B cell (primary cell): ENCODE measurements around the gene ZMYM5. TPM values are rescaled to one million over a fixed set of nuclear protein-coding genes. Genes with fewer than 3 reads are reported as not detected.
"Not testable (repeated sequence)": the region's sequence is repeated elsewhere in the genome, so short reads cannot be mapped to it uniquely, and the experiment has no call there.

Experiments used
- ATAC-seq: fragments of 200-7000 bp; cut with Tn5 transposase; one replicate; pipeline ENCODE4 v1.10.0; 2021; ENCODE audit warnings: low read depth, mild to moderate bottlenecking, moderate number of reproducible peaks, moderate library complexity
- CTCF ChIA-PET: fragments of 350-600 bp; sonication (Branson Sonifier 250); formaldehyde crosslinking; loops from one replicate; lab custom pipeline; 2021; ENCODE audit warnings: antibody characterized with exemption, inconsistent platforms; lab: Charles Lee
- POLR2A ChIA-PET: fragments of 350-600 bp; sonication (Branson Sonifier 250); formaldehyde crosslinking; loops from one replicate; lab custom pipeline; 2021; ENCODE audit warnings: antibody characterized with exemption; lab: Charles Lee
- DNase-seq: peaks from one replicate; pipeline ENCODE4 v3.0.0; 2013
- H2AFZ ChIP-seq: 2 replicates; pipeline ENCODE4 v1.6.1; 2012; ENCODE audit warnings: mild to moderate bottlenecking, low read depth, low read length; ENCODE audit not compliant: insufficient read depth, poor library complexity, severe bottlenecking
- H3K27ac ChIP-seq, 2 donors: 1 replicate in 1 of 2; 2 replicates in 1 of 2; pipeline ENCODE4 v1.5.1; 2012 to 2013; ENCODE audit warnings: low read length in 2 of 2, mild to moderate bottlenecking in 2 of 2, moderate library complexity in 1 of 2
- H3K27me3 ChIP-seq, 4 experiments: fragments of 200-600 bp in 1 of 4; sonication (generic) in 1 of 4; replicated peaks in 1 of 4; 1 replicate in 2 of 4; 2 replicates in 2 of 4; pipeline versions ENCODE4 v1.6.1 to v1.7.0; 2013 to 2016; ENCODE audit warnings: low read length in 3 of 4, mild to moderate bottlenecking in 2 of 4, mixed read lengths in 1 of 4, moderate library complexity in 1 of 4; ENCODE audit not compliant: insufficient read depth in 4 of 4, control insufficient read depth in 3 of 4; ENCODE audit errors: control extremely low read depth in 1 of 4
- H3K36me3 ChIP-seq, 2 experiments: replicated peaks in 1 of 2; 1 replicate in 1 of 2; 2 replicates in 1 of 2; pipeline versions ENCODE4 v1.6.1 to v1.7.1; 2013; ENCODE audit warnings: low read length in 1 of 2; ENCODE audit not compliant: insufficient read depth in 2 of 2, control insufficient read depth in 1 of 2; ENCODE audit errors: control extremely low read depth in 1 of 2, extremely low read depth in 1 of 2
- H3K4me1 ChIP-seq, 2 donors: fragments of 200-600 bp in 1 of 2; sonication (generic) in 1 of 2; 1 replicate in 1 of 2; 2 replicates in 1 of 2; pipeline versions ENCODE4 v1.5.1 to v1.6.1; 2013 to 2017; ENCODE audit warnings: low read length in 2 of 2; ENCODE audit not compliant: control insufficient read depth in 2 of 2, insufficient read depth in 2 of 2
- H3K4me2 ChIP-seq: replicated peaks from 2 replicates; pipeline ENCODE3; 2012; ENCODE audit warnings: mild to moderate bottlenecking, low read depth, low read length; ENCODE audit not compliant: poor library complexity, severe bottlenecking
- H3K4me3 ChIP-seq, 5 experiments: fragments of 200-600 bp in 1 of 5; sonication (generic) in 1 of 5; 1 replicate in 3 of 5; 2 replicates in 2 of 5; pipeline versions ENCODE4 v1.5.1 to v1.7.0; 2011 to 2016; ENCODE audit warnings: low read length in 4 of 5, mild to moderate bottlenecking in 4 of 5, low read depth in 2 of 5, control low read depth in 1 of 5, moderate library complexity in 1 of 5; ENCODE audit not compliant: insufficient read depth in 1 of 5; ENCODE audit errors: control extremely low read depth in 1 of 5, extremely low read depth in 1 of 5
- H3K79me2 ChIP-seq: fragments of 200-600 bp; sonication (generic); one replicate; pipeline ENCODE4 v1.6.0; 2016; ENCODE audit warnings: low read length; ENCODE audit not compliant: control insufficient read depth, insufficient read depth
- H3K9ac ChIP-seq: fragments of 200-600 bp; sonication (generic); 2 replicates; pipeline ENCODE4 v1.6.1; 2017; ENCODE audit warnings: mild to moderate bottlenecking, low read length, moderate library complexity
- H3K9me3 ChIP-seq, 3 donors: one replicate each; pipeline versions ENCODE4 v1.6.1 to v1.7.1; 2013; ENCODE audit warnings: low read length in 2 of 3; ENCODE audit not compliant: control insufficient read depth in 2 of 3, insufficient read depth in 1 of 3; ENCODE audit errors: control extremely low read depth in 1 of 3
- H4K20me1 ChIP-seq: 2 replicates; pipeline ENCODE4 v1.6.0; 2012; ENCODE audit warnings: mild to moderate bottlenecking, low read length; ENCODE audit not compliant: insufficient read depth, control insufficient read depth, poor library complexity, severe bottlenecking
- H3K27ac Mint-ChIP-seq: one replicate; pipeline ENCODE4 v1.8.0; 2021; ENCODE audit warnings: mixed read lengths
- H3K27me3 Mint-ChIP-seq: one replicate; pipeline ENCODE4 v1.8.0; 2021; ENCODE audit warnings: mixed read lengths
- H3K4me1 Mint-ChIP-seq: one replicate; pipeline ENCODE4 v1.8.0; 2021; ENCODE audit warnings: mixed read lengths
- H3K4me3 Mint-ChIP-seq: one replicate; pipeline ENCODE4 v1.8.0; 2021; ENCODE audit warnings: mixed read lengths
- H3K9me3 Mint-ChIP-seq: one replicate; pipeline ENCODE4 v1.8.0; 2022; ENCODE audit warnings: mixed read lengths; ENCODE audit not compliant: insufficient read depth
- EZH2 ChIP-seq: IDR thresholded peaks from 2 replicates; pipeline ENCODE4 v1.6.1; 2012; ENCODE audit warnings: borderline replicate concordance, low read depth, mild to moderate bottlenecking, moderate library complexity, low read length; ENCODE audit not compliant: insufficient read depth, poor library complexity, severe bottlenecking
- WGBS: methylation state at CpG from one replicate; pipeline ENCODE4 v1.1.5; 2013; ENCODE audit warnings: missing lambda C conversion rate; ENCODE audit not compliant: insufficient coverage; 5-methylcytosine and 5-hydroxymethylcytosine counted together
- intact Hi-C: fragments of 100-400 bp; cut with micrococcal nuclease; formaldehyde crosslinking; loops from one replicate; pipeline ENCODE4 v1.10.0; 2022
- polyA plus RNA-seq: library from polyadenylated mRNA; depleted of rRNA; stranded (reverse); fragments of >200 nt; gene quantifications from 2 replicates; pipeline ENCODE4 v1.2.3, GENCODE V29; 2012
- total RNA-seq, 2 donors: library from RNA; stranded (reverse); fragments of 120-200 nt in 1 of 2; gene quantifications; 1 replicate in 1 of 2; 2 replicates in 1 of 2; pipeline versions ENCODE4 v1.2.3 to v1.2.4, GENCODE V29; 2013 to 2022
- TF ChIP-seq, protein P1 (sequence below): fragments of 200-600 bp; IDR thresholded peaks from one replicate; pipeline ENCODE4 v1.8.0; 2022; ENCODE audit warnings: antibody characterized with exemption, mild to moderate bottlenecking

The ZMYM5 gene
- total and polyA plus RNA-seq, 2 donors (not counting 1 experiment from before 2014, with no cell fraction given), result 14.3 to 23.0 TPM

DNA sequence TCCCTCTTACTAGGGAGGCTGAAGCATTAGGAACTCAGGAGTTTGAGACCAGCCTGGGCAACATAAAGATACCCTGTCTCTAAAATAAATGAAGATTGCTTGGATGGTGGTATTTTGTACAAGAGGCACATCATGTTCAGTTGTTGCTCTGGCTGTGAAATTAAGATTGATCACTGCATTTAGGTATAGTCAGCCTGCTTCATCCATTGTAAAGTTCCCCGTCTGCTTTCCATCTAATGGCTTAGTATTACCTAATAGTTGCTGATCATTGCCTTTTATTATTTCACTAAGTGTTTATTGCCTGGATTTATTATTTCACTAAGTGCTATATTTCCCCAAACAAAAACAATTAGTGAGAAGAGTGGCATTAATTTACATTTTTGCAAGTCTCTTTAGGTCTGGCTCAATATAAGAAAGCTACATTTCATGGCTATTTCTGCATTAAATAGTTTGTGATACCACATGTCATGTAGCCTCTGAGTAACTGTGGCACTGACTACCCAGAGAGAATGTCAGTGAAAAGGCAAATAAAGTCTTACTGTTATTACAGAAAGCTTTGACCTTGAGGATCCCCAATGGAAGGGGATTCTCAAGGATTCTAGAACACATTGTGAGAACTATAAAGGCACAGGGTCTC, 45.0 kb upstream of the ZMYM5 start:
- H3K9me3 Mint-ChIP-seq, result peaks cover 3% of the 10 kb centered on the region
- no peak for DNase-seq
- Histone ChIP-seq H3K27me3 (no peaks in the 10 kb centered on the region), H3K4me3 (no peak overlapping the region), H3K36me3 (no peaks in the 10 kb centered on the region), H3K27ac (no peak overlapping the region), H3K4me2 (no peak overlapping the region), H2AFZ (no peak overlapping the region), H4K20me1 (no peaks in the 10 kb centered on the region), H3K9ac (no peak overlapping the region), H3K4me1 (no peaks in the 10 kb centered on the region), H3K79me2 (no peaks in the 10 kb centered on the region), H3K9me3 (no peaks in the 10 kb centered on the region)
- CTCF ChIA-PET, result no interaction called here
- no peak overlapping the region for H3K4me3 Mint-ChIP-seq
- no peaks in the 10 kb centered on the region for H3K27me3 Mint-ChIP-seq
- no peak overlapping the region for H3K27ac Mint-ChIP-seq
- intact Hi-C loops, result no loop called here
- no peak for ATAC-seq
- H3K4me1 Mint-ChIP-seq, result no peaks in the 10 kb centered on the region
- POLR2A ChIA-PET, result no interaction called here
- no CpG with 5 or more reads among the region's 1 CpG for WGBS
- TF ChIP-seq EZH2, result no peak
- TF ChIP-seq, protein P1, sequence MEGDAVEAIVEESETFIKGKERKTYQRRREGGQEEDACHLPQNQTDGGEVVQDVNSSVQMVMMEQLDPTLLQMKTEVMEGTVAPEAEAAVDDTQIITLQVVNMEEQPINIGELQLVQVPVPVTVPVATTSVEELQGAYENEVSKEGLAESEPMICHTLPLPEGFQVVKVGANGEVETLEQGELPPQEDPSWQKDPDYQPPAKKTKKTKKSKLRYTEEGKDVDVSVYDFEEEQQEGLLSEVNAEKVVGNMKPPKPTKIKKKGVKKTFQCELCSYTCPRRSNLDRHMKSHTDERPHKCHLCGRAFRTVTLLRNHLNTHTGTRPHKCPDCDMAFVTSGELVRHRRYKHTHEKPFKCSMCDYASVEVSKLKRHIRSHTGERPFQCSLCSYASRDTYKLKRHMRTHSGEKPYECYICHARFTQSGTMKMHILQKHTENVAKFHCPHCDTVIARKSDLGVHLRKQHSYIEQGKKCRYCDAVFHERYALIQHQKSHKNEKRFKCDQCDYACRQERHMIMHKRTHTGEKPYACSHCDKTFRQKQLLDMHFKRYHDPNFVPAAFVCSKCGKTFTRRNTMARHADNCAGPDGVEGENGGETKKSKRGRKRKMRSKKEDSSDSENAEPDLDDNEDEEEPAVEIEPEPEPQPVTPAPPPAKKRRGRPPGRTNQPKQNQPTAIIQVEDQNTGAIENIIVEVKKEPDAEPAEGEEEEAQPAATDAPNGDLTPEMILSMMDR, result no peak

GRCh38 chr13:19905487-19906195, 42.2 kb upstream of the ZMYM5 start:
- H3K9me3 ChIP-seq, H3K27ac Mint-ChIP-seq, H3K27me3 Mint-ChIP-seq, H3K9me3 Mint-ChIP-seq, ATAC-seq, H2AFZ ChIP-seq, CTCF ChIA-PET, H3K4me2 ChIP-seq, H3K4me3 ChIP-seq, H3K27me3 ChIP-seq, H3K9ac ChIP-seq, H3K79me2 ChIP-seq, H3K4me1 Mint-ChIP-seq, POLR2A ChIA-PET, intact Hi-C loops, DNase-seq, H3K36me3 ChIP-seq, H3K27ac ChIP-seq, H4K20me1 ChIP-seq, H3K4me3 Mint-ChIP-seq, H3K4me1 ChIP-seq: not testable (repeated sequence)
- 67% methylated on average over 3 of the region's 9 CpGs for WGBS
